H1 (cell line): ENCODE measurements around the gene R3HDM2.

ENCODE experiments used
- CEBPB ChIP-seq: IDR thresholded peaks from 2 replicates; pipeline ENCODE4 v1.6.1; 2012; ENCODE audit warnings: low read depth, low read length
- FOSL1 ChIP-seq: IDR thresholded peaks from 2 replicates; pipeline ENCODE4 v1.6.1; 2011; ENCODE audit warnings: mild to moderate bottlenecking, low read depth, low read length, moderate library complexity; ENCODE audit not compliant: insufficient read depth
- MAFK ChIP-seq: IDR thresholded peaks from 2 replicates; pipeline ENCODE4 v1.6.1; 2012; ENCODE audit warnings: low read depth, mild to moderate bottlenecking, improper control_type of control experiment, low read length
- SP1 ChIP-seq: IDR thresholded peaks from 2 replicates; pipeline ENCODE4 v1.6.1; 2011; ENCODE audit warnings: low read depth, low read length
- TF ChIP-seq, protein P1 (sequence below), 3 experiments: IDR thresholded peaks; 1 replicate in 2 of 3; 2 replicates in 1 of 3; pipeline versions ENCODE4 v1.5.1 to v1.6.1; 2011; ENCODE audit warnings: low read length in 3 of 3, mild to moderate bottlenecking in 3 of 3, inconsistent platforms in 2 of 3, low read depth in 1 of 3, moderate library complexity in 1 of 3; ENCODE audit not compliant: insufficient read depth in 1 of 3; ENCODE audit errors: control extremely low read depth in 1 of 3

DNA sequence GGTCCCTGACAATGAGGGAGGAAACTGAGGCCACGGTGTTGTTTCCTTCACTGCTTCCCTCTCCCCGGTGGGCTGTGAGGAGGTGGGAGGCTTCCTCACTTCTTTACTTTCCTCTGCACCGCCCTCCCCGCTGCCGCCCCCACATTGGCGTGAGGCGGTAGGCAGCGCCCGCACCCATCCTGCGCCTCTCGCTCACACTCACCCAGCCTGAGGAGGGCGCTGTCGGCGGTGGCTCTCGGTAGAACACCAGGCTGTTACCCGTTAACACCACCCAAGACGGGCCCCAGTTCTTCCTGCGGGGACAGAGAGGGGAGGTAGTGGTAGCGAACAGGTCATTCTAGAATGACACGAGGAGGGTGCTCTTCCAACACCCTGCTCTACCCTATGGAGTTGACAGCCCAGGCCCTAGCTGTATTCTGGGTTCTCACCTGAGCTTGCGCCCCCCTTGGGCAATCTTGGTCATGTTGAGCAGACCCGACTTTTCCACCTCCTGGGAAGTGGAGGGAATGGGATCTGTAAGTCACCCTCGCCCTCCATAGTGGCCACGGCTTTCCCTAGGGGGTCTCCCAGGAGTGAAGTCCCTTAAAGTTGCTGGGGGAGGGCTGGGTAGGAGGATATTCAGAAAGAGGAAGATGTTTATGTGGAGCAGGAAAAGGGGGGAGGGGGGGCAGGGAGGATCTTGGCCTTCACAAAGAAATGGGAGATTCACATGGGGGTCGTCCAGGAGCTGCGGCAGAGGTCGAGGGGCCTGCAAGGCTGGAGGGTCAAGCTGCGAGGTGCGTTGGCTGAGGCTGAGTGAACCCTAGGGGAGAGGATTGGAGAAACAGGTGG is 45.5 kb upstream of the R3HDM2 start:
- TF ChIP-seq, protein P1, sequence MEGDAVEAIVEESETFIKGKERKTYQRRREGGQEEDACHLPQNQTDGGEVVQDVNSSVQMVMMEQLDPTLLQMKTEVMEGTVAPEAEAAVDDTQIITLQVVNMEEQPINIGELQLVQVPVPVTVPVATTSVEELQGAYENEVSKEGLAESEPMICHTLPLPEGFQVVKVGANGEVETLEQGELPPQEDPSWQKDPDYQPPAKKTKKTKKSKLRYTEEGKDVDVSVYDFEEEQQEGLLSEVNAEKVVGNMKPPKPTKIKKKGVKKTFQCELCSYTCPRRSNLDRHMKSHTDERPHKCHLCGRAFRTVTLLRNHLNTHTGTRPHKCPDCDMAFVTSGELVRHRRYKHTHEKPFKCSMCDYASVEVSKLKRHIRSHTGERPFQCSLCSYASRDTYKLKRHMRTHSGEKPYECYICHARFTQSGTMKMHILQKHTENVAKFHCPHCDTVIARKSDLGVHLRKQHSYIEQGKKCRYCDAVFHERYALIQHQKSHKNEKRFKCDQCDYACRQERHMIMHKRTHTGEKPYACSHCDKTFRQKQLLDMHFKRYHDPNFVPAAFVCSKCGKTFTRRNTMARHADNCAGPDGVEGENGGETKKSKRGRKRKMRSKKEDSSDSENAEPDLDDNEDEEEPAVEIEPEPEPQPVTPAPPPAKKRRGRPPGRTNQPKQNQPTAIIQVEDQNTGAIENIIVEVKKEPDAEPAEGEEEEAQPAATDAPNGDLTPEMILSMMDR (IDR thresholded peaks at IDR 0.05; ENCODE audit: control extremely low read depth in 1 of 3, insufficient read depth in 1 of 3, low read depth in 1 of 3, low read length in 3 of 3): peak; percentile 67 to 84 (median 69)
- no peak for TF ChIP-seq FOSL1
- no peak for TF ChIP-seq CEBPB
- no peak for TF ChIP-seq MAFK
- no peak for TF ChIP-seq SP1
